Cardiac septum (tissue), 1 donor: ENCODE measurements around the gene PHYKPL. TPM values are rescaled to one million over a fixed set of nuclear protein-coding genes. Genes with fewer than 3 reads are reported as not detected.
"Not testable (repeated sequence)": the region's sequence is repeated elsewhere in the genome, so short reads cannot be mapped to it uniquely, and the experiment has no call there.

Source experiments
- DNase-seq: peaks from one replicate; pipeline ENCODE4 v3.0.0-alpha.2; 2020; ENCODE audit warnings: low spot score
- intact Hi-C: fragments of 100-400 bp; cut with DNase I; formaldehyde crosslinking; loops from one replicate; pipeline ENCODE4 v1.14.0; 2022
- total RNA-seq: library from RNA; stranded (reverse); fragmentation: NEBNext Ultra II Directional; extraction: Animal tissue kit (Norgen Biotek cat#: 25700); gene quantifications from one replicate; pipeline ENCODE4 v1.2.1, GENCODE V29; 2021
- donor health status: DM: no; HTN: no; CAD: no.

PHYKPL gene
- total RNA-seq, 1 donor from 2014 or later, result 55.3 TPM

GRCh38 chr5:178241688-178242231 is 9.2 kb upstream of the PHYKPL start:
- intact Hi-C loops, result no loop called here
- DNase-seq, result no peak

- peak; percentile 82 for DNase-seq
- intact Hi-C loops, result no loop called here
These were observed 8.6 kb upstream of the PHYKPL start for GRCh38 chr5:178241231-178241663.

GRCh38 chr5:178240766-178241165 is 8.2 kb upstream of the PHYKPL start:
- intact Hi-C loops, result no loop called here
- DNase-seq, result no peak

- no peak for DNase-seq
- intact Hi-C loops, result no loop called here
These were observed 7.7 kb upstream of the PHYKPL start for GRCh38 chr5:178240341-178240741.

- intact Hi-C loops, result loop anchor here (5.0 kb wide), 1 partner anchor 313 kb away; no protein-coding TSS in a partner anchor
- DNase-seq, result not testable (repeated sequence)
These were observed 7.2 kb upstream of the PHYKPL start for GRCh38 chr5:178239626-178240301.

- intact Hi-C loops, result loop anchor here (5.0 kb wide), 1 partner anchor 313 kb away; no protein-coding TSS in a partner anchor
- no peak for DNase-seq
These were observed 6.3 kb upstream of the PHYKPL start for GRCh38 chr5:178238711-178239592.

GRCh38 chr5:178238313-178238635 is 5.7 kb upstream of the PHYKPL start:
- intact Hi-C loops, result loop anchor here (5.0 kb wide), 1 partner anchor 314 kb away; no protein-coding TSS in a partner anchor
- no peak for DNase-seq

GRCh38 chr5:178237431-178238312 is 5.1 kb upstream of the PHYKPL start:
- no peak for DNase-seq
- intact Hi-C loops, result loop anchor here (2.0 to 5.0 kb wide), 2 partner anchors 29 to 315 kb away; no protein-coding TSS in a partner anchor

GRCh38 chr5:178236679-178237078 is 4.1 kb upstream of the PHYKPL start:
- intact Hi-C loops, result loop anchor here (2.0 to 5.0 kb wide), 2 partner anchors 30 to 316 kb away; no protein-coding TSS in a partner anchor
- DNase-seq, result no peak

- DNase-seq, result no peak
- intact Hi-C loops, result loop anchor here (2.0 to 5.0 kb wide), 2 partner anchors 31 to 316 kb away; no protein-coding TSS in a partner anchor
These were observed 3.5 kb upstream of the PHYKPL start for GRCh38 chr5:178236126-178236525.

GRCh38 chr5:178235588-178235974 is 3.0 kb upstream of the PHYKPL start:
- no peak for DNase-seq
- intact Hi-C loops, result loop anchor here (5.0 kb wide), 1 partner anchor 317 kb away; no protein-coding TSS in a partner anchor

- no peak for DNase-seq
- intact Hi-C loops, result loop anchor here (1.0 to 5.0 kb wide), 2 partner anchors 317 to 355 kb away; partner anchors contain the start of gene COL23A1
These were observed 2.4 kb upstream of the PHYKPL start for GRCh38 chr5:178234750-178235587.

- intact Hi-C loops, result loop anchor here (1.0 kb wide), 1 partner anchor 356 kb away; the partner anchor contains the start of gene COL23A1
- DNase-seq, result no peak
These were observed 1.6 kb upstream of the PHYKPL start for GRCh38 chr5:178234121-178234749.

GRCh38 chr5:178232920-178233429 is 373 bp upstream of the PHYKPL start:
- no peak for DNase-seq
- intact Hi-C loops, result no loop called here

GRCh38 chr5:178231539-178232123 is 971 bp downstream of the PHYKPL start:
- intact Hi-C loops, result no loop called here
- DNase-seq, result no peak

GRCh38 chr5:178230879-178231538 is 1.6 kb downstream of the PHYKPL start:
- intact Hi-C loops, result no loop called here
- no peak for DNase-seq

GRCh38 chr5:178229861-178230260 is 2.7 kb downstream of the PHYKPL start:
- intact Hi-C loops, result no loop called here
- no peak for DNase-seq
